GM21723 (cell line): ENCODE data around the gene CELSR2.
"Not testable (repeated sequence)": the region's sequence is repeated elsewhere in the genome, so short reads cannot be mapped to it uniquely, and the experiment has no call there.

ENCODE experiments used
- ATAC-seq: cut with Tn5 transposase; IDR thresholded peaks from one replicate; pipeline ENCODE4 v1.9.1; 2021; ENCODE audit warnings: mild to moderate bottlenecking, moderate library complexity; ENCODE audit not compliant: unreplicated experiment

CELSR2 gene, protein sequence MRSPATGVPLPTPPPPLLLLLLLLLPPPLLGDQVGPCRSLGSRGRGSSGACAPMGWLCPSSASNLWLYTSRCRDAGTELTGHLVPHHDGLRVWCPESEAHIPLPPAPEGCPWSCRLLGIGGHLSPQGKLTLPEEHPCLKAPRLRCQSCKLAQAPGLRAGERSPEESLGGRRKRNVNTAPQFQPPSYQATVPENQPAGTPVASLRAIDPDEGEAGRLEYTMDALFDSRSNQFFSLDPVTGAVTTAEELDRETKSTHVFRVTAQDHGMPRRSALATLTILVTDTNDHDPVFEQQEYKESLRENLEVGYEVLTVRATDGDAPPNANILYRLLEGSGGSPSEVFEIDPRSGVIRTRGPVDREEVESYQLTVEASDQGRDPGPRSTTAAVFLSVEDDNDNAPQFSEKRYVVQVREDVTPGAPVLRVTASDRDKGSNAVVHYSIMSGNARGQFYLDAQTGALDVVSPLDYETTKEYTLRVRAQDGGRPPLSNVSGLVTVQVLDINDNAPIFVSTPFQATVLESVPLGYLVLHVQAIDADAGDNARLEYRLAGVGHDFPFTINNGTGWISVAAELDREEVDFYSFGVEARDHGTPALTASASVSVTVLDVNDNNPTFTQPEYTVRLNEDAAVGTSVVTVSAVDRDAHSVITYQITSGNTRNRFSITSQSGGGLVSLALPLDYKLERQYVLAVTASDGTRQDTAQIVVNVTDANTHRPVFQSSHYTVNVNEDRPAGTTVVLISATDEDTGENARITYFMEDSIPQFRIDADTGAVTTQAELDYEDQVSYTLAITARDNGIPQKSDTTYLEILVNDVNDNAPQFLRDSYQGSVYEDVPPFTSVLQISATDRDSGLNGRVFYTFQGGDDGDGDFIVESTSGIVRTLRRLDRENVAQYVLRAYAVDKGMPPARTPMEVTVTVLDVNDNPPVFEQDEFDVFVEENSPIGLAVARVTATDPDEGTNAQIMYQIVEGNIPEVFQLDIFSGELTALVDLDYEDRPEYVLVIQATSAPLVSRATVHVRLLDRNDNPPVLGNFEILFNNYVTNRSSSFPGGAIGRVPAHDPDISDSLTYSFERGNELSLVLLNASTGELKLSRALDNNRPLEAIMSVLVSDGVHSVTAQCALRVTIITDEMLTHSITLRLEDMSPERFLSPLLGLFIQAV (N-terminal part only)

GRCh38 chr1:109248797-109249629 is at the start of gene CELSR2:
CELSR2 (plus strand) TSS chr1:109249539; CDS start chr1:109250080, 541 bp downstream.
- ATAC-seq, result peak; percentile 89

DNA sequence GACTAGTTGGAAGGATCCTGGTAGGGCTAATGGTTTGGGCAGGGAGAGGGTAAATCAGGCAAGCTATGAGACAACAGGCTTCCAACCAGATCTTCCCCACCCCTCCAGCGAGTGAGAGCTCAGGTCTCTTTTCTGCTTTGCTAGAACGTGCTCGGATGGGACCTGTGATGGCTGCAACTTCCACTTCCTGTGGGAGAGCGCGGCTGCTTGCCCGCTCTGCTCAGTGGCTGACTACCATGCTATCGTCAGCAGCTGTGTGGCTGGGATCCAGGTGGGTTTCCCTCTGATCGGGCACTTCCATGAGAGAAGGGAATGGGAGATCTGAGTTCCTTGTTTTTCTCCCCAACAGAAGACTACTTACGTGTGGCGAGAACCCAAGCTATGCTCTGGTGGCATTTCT is 49.6 kb upstream of the CELSR2 start:
- ATAC-seq, result no peak

DNA sequence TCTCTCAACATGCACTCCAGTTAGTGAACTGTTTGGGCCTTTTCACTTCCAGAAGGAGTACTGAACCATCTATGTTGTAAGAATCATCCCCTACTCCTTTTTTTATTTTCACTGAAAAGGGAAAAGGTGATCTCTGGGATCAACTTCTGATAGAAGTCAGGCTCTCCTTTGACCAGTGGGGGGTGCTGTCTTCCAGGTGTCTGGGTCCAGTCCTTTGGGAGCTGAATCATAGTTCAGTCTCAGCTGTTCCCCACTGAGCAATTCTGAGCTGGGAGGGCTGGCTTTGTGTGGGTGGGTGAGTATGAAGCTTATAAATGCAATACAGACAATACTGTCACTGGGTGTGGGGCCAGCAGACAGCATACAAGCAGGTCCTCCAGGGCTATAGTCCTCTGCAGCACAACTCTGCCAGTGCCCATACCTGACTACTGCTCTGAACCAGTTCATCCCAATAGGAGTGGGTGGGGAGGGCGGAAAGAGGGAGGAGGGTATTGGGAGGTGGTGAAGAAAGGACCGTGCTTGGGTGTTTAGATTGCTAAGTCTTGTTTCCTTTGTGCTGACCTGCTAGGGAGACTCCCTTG is 48.1 kb upstream of the CELSR2 start:
- ATAC-seq, result no peak

DNA sequence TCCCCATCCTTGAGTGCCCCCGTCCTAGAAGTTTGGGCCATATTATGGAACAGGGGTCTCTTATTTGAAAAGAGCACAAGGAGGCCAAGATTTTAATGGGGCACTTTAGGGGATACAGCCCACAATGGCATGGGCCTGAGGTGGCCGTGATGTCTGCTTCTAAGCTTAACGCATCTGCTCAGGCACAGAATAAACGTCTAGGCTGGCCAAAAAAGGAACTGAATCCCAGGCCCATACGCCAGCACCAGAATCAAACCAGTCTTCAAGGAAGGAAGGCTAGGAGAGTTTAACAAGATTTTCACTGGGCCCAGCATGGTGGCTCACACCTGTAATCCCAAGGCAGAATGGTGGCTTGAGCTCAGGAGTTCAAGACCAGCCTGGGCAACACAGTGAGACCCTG is 44.9 kb upstream of the CELSR2 start:
- no peak for ATAC-seq

GRCh38 chr1:109206339-109206738 is 43.0 kb upstream of the CELSR2 start:
- no peak for ATAC-seq

DNA sequence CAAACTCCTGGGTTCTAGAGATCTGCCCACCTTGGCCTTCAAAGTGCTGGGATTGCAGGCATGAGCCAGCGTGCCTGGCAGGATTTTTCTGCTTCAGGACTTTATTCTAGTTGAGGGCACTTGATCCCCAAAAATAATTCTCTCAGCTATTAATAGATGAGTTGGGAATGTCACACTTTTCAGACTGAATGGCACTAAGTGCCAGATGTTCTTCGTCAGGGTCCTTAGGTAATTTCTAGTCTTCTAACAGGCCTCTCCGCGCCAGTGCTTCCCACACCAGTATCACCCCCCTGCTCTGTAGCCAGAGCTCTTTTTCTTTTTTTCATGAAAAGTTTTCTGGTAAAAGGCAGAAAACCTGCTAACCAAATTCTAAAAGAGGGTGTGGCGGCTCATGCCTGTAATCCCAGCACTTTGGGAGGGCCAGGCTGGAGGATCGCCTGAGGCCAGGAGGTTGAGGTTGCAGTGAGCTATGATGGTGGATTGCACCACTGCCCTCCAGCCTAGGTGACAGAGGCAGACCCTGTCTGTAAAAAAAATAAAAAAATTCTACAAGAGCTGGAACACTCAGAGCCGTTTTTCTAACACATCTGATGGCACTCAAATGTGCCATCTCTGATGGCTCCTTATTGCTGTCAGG is 41.8 kb upstream of the CELSR2 start:
- ATAC-seq, result no peak

GRCh38 chr1:109208394-109208793 is 40.9 kb upstream of the CELSR2 start:
- ATAC-seq, result no peak

GRCh38 chr1:109208836-109209463 is 40.4 kb upstream of the CELSR2 start:
- ATAC-seq, result no peak

GRCh38 chr1:109210058-109210457 is 39.3 kb upstream of the CELSR2 start:
- ATAC-seq, result no peak

DNA sequence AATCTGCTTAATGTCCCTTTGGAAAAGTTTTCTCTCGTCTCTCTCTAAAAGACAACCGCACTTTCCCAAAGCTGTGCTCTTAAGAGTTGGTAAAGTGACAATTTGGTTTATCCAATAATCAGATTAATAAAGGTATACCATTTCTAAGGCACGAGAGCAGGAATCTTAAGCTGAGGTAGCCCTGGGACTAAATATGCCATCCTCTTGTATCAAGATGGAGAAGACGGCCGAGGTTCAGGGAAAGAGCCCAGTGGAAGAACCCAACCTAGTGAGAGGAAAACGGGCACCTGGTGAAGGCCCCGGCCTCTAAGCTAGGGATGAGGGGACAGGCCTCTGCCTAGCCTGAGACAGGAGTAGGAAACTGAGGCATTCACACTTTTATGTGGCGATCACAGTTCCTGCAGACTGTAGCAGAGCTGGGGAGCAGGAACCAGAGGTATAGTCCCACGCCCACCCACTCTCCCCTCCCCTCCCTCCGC is 36.0 kb upstream of the CELSR2 start:
- no peak for ATAC-seq

GRCh38 chr1:109213824-109214693 is 35.3 kb upstream of the CELSR2 start, which contains the start of gene SARS1:
SARS1 (plus strand) TSS chr1:109213918; CDS start chr1:109213993, 75 bp downstream.
- ATAC-seq, result peak; percentile 81

DNA sequence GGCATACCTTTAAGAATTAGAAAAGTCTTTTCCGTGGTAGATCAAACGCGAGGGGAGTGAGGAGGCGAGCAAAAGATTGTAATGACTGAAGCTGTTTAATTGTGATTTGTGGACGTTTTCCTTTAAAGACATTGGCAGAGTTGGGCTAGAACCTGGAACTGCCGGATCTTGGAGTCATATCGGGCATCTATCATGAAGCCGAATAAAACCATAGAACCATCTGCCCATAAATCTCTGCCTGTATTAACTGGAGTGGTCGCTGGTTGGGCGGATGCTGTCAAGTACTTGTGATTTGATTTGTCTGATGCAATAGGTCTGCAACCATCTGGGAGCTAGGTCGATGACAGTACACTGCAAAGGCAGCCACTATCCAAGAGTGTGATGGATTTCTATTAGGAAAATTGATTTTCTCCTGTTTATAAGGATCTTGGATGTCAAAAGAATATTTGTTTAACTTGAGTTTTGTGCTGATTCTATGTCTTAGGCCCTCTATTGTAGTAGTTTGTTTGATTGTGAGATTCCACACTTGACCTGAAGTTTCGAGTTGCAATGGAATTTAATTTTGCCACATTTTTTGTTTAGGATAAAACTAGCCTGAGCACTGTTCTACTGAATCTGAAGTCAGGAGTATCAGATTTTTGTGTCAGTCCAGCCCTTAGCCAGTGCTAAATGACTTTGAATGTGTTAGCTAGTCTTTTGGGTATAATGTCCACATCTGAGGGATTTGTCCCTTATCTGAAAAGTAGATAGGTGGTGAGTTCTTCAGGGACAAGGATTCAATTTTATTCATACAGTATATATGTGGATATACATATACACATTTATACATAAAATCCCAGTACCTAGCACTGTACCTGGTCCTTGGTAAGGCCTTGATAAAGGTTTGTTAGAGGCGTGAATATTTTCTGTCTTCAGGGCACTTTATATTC is 34.4 kb upstream of the CELSR2 start:
- no peak for ATAC-seq

DNA sequence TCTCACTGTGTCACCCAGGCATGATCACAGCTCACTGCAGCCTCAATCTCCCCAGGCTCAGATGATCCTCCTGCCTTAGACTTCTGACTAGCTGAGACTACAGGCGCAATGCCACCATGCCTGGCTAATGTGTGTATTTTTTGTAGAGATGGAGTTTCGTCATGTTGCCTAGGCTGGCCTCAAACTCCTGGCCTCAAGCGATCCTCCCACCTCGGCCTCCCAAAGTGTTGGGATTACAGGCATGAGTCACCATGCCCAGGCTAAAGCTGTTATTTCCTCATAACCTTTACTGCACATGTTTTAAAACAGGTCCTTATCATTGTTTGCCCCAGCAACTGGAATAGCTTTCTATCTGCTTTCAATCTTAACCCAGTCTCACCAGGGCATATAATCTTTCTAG is 32.7 kb upstream of the CELSR2 start:
- ATAC-seq, result no peak

GRCh38 chr1:109218516-109218915 is 30.8 kb upstream of the CELSR2 start:
- no peak for ATAC-seq

DNA sequence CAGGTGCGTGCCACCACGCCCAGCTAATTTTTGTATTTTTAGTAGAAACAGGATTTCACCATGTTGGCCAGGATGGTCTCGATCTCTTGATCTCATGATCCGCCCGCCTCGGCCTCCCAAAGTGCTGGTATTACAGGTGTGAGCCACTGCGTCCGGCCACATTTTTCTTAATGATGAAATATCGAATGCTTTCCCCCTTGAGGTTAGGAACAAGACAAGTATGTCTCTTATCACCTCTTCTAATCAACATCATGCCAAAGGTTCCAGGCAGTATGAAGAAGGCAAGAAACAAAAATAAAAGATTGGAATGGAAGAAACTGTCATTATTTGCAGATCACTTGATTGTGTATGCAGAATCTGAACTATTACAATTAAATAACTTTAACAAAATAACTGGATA is 28.1 kb upstream of the CELSR2 start:
- ATAC-seq, result not testable (repeated sequence)

DNA sequence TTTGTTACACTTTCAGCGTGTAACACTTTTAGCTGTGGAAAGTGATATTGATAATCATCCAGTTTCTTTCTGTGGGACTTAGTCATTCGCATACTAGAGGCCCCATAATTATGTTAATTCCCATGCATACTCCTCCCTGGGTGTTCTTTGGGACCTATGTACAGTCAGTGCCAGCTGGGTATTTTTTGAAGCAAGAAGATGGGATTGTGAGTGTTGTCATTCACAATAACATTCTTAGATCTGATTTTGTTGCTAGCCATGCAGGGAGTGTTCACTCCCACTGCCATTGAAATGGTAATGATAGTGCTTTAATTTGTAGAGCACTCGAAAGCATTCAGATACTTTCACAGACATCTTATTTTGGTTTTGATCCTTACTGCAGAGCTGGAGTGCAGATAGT is 24.0 kb upstream of the CELSR2 start:
- no peak for ATAC-seq
